Immature natural killer cell (primary cell): ENCODE data around the gene TTC34. TPM values are rescaled to one million over a fixed set of nuclear protein-coding genes. Genes with fewer than 3 reads are reported as not detected.

ENCODE experiments used
- DNase-seq, 3 donors: peaks; one replicate each; pipeline ENCODE4 v3.0.0; 2022; ENCODE audit warnings: mixed read lengths in 1 of 3
- H3K27ac Mint-ChIP-seq, 6 donors: one replicate each; pipeline ENCODE4 v1.8.0; 2020; ENCODE audit warnings: mixed read lengths in 6 of 6, mild to moderate bottlenecking in 5 of 6, inconsistent platforms in 4 of 6, moderate library complexity in 3 of 6
- H3K27me3 Mint-ChIP-seq, 3 donors: one replicate each; pipeline ENCODE4 v1.8.0; 2020 to 2021; ENCODE audit warnings: low read depth in 3 of 3, mild to moderate bottlenecking in 3 of 3, mixed read lengths in 3 of 3, moderate library complexity in 3 of 3, inconsistent platforms in 1 of 3
- H3K36me3 Mint-ChIP-seq, 3 donors: one replicate each; pipeline ENCODE4 v1.8.0; 2020; ENCODE audit warnings: mixed read lengths in 3 of 3, inconsistent platforms in 2 of 3, mild to moderate bottlenecking in 2 of 3
- H3K4me1 Mint-ChIP-seq, 2 donors: one replicate each; pipeline ENCODE4 v1.8.0; 2020; ENCODE audit warnings: inconsistent platforms in 2 of 2, mild to moderate bottlenecking in 2 of 2, mixed read lengths in 2 of 2, moderate library complexity in 1 of 2
- H3K4me3 Mint-ChIP-seq, 5 donors: one replicate each; pipeline ENCODE4 v1.8.0; 2020; ENCODE audit warnings: mild to moderate bottlenecking in 5 of 5, mixed read lengths in 5 of 5, inconsistent platforms in 3 of 5, moderate library complexity in 3 of 5
- H3K9me3 Mint-ChIP-seq, 6 donors: one replicate each; pipeline ENCODE4 v1.8.0; 2020; ENCODE audit warnings: mild to moderate bottlenecking in 6 of 6, mixed read lengths in 6 of 6, inconsistent platforms in 4 of 6, moderate library complexity in 3 of 6
- polyA plus RNA-seq, 3 donors: library from polyadenylated mRNA; unstranded; fragments of 300-500 nt; fragmentation: Illumina TruSeq; gene quantifications; one replicate each; pipeline ENCODE4 v1.2.3, GENCODE V29; 2021

Gene TTC34
- polyA plus RNA-seq, 3 donors from 2014 or later: 0.07 TPM; not detected in 2

DNA sequence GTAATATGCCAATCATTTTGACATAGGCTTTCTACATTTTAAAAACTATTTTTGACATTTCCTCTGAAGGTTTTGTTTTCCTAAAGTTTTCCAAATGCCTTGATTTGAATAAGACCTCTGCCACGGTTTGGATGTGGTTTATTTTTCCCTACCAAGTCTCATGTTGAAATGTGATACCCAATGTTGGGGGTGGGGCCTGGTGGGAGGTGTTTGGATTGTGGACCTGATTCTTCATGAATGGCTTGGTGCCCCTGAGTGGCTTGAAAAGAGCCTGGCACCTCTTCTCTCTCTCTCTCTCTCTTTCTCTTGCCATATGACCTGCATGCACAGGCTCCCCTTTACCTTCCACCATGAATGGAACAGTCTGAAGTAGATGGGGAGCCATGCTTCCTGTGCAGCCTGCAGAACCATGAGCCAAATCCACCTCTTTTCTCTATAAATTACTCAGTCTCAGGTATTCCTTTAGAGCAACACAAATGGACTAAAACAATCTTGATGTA is 183.5 kb downstream of the TTC34 start:
- Mint-ChIP-seq H3K4me3 (no peak overlapping the region), H3K27me3 (peaks cover 8 to 16% (median 8%) of the 10 kb centered on the region in 3 donors), H3K4me1 (no peaks in the 10 kb centered on the region), H3K9me3 (peaks cover 5 to 39% (median 26%) of the 10 kb centered on the region in 6 donors), H3K36me3 (peaks cover 0 to 18% (median 3%) of the 10 kb centered on the region in 3 donors), H3K27ac (no peak overlapping the region)
- no peak for DNase-seq

- no peaks in the 10 kb centered on the region for H3K4me1 Mint-ChIP-seq
- peaks cover 7 to 39% (median 23%) of the 10 kb centered on the region in 6 donors for H3K9me3 Mint-ChIP-seq
- H3K36me3 Mint-ChIP-seq: peaks cover 0 to 11% (median 3%) of the 10 kb centered on the region in 3 donors
- H3K27ac Mint-ChIP-seq: no peak overlapping the region
- H3K4me3 Mint-ChIP-seq: no peak overlapping the region
- DNase-seq: no peak
- peaks cover 4 to 14% (median 7%) of the 10 kb centered on the region in 3 donors for H3K27me3 Mint-ChIP-seq
Observed at GRCh38 chr1:2614145-2614544, 187.3 kb downstream of the TTC34 start.

- H3K9me3 Mint-ChIP-seq: peaks cover 7 to 37% (median 23%) of the 10 kb centered on the region in 6 donors
- H3K27me3 Mint-ChIP-seq: peaks cover 3 to 14% (median 7%) of the 10 kb centered on the region in 3 donors
- no peak overlapping the region for H3K27ac Mint-ChIP-seq
- H3K4me1 Mint-ChIP-seq: no peaks in the 10 kb centered on the region
- DNase-seq: no peak
- H3K4me3 Mint-ChIP-seq: no peak overlapping the region
- peaks cover 0 to 11% (median 3%) of the 10 kb centered on the region in 3 donors for H3K36me3 Mint-ChIP-seq
Observed at GRCh38 chr1:2612591-2613365, 188.7 kb downstream of the TTC34 start.

DNA sequence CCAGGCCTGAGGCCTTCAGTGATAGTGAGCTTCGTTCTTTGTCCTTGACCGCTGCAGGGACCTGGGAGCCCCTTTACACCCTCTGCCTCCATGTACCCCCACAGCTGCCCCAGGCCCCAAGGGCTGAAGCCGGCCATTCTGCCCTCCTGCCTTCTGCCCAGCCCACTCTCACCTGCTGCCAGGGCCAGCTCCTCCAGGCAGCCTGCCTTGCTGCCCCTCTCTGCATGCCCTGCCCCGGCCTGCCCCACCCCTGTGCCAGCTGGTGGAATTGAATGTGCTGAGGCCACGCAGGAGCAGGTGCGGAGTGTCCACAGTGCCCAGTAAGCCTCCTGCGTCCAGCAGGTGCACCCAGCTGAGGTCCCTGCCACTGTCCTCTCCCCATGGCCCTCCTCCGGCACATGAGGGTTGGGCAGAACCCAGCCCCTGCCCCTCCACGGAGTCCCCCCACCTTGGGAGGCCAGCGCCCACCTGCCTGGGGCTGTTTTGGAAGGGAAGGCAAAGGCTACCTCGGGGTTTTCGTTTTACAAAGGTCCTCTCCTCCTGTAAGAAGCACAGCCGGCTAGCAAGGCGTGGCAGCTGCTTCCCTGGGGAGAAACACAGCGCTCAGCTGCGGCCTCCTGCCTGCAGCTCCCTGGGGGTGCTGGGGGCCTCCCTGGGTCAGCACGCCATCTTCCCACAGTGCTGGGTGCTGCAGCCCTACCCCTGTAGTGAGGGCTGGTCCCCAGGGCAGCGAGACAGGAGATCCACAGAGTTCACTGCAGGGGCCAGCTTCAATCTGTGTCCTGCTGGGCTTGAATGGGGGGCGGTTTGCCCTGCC is 189.7 kb downstream of the TTC34 start:
- no peak overlapping the region for H3K27ac Mint-ChIP-seq
- peaks cover 7 to 34% (median 23%) of the 10 kb centered on the region in 6 donors for H3K9me3 Mint-ChIP-seq
- H3K4me1 Mint-ChIP-seq: no peaks in the 10 kb centered on the region
- peaks cover 0 to 11% (median 3%) of the 10 kb centered on the region in 3 donors for H3K36me3 Mint-ChIP-seq
- no peak overlapping the region for H3K4me3 Mint-ChIP-seq
- no peak for DNase-seq
- peaks cover 0 to 11% (median 7%) of the 10 kb centered on the region in 3 donors for H3K27me3 Mint-ChIP-seq

- Mint-ChIP-seq H3K36me3 (peaks cover 0 to 8% (median 0%) of the 10 kb centered on the region in 3 donors), H3K27me3 (peaks cover 0 to 11% (median 7%) of the 10 kb centered on the region in 3 donors), H3K4me3 (no peak overlapping the region), H3K9me3 (peaks cover 7 to 28% (median 17%) of the 10 kb centered on the region in 6 donors), H3K27ac (no peak overlapping the region), H3K4me1 (no peaks in the 10 kb centered on the region)
- no peak for DNase-seq
Observed at GRCh38 chr1:2611031-2611501, 190.4 kb downstream of the TTC34 start.

GRCh38 chr1:2610036-2610959 is 191.2 kb downstream of the TTC34 start:
- Mint-ChIP-seq H3K27me3 (peaks cover 0 to 7% (median 2%) of the 10 kb centered on the region in 3 donors), H3K9me3 (peaks cover 7 to 21% (median 13%) of the 10 kb centered on the region in 6 donors), H3K4me1 (no peaks in the 10 kb centered on the region), H3K27ac (no peak overlapping the region), H3K4me3 (no peak overlapping the region), H3K36me3 (peaks cover 0 to 8% (median 0%) of the 10 kb centered on the region in 3 donors)
- DNase-seq: no peak

GRCh38 chr1:2609319-2610035 is 192.0 kb downstream of the TTC34 start:
- DNase-seq: no peak
- H3K36me3 Mint-ChIP-seq: peaks cover 0 to 8% (median 0%) of the 10 kb centered on the region in 3 donors
- H3K27me3 Mint-ChIP-seq: peaks cover 0 to 4% (median 0%) of the 10 kb centered on the region in 3 donors
- no peak overlapping the region for H3K4me3 Mint-ChIP-seq
- H3K9me3 Mint-ChIP-seq: peaks cover 5 to 13% (median 9%) of the 10 kb centered on the region in 6 donors
- H3K27ac Mint-ChIP-seq: no peak overlapping the region
- H3K4me1 Mint-ChIP-seq: no peaks in the 10 kb centered on the region

- H3K36me3 Mint-ChIP-seq: no peaks in the 10 kb centered on the region
- no peaks in the 10 kb centered on the region for H3K27me3 Mint-ChIP-seq
- no peak for DNase-seq
- H3K4me3 Mint-ChIP-seq: no peak overlapping the region
- H3K27ac Mint-ChIP-seq: no peak overlapping the region
- no peaks in the 10 kb centered on the region for H3K9me3 Mint-ChIP-seq
- H3K4me1 Mint-ChIP-seq: no peaks in the 10 kb centered on the region
Observed at GRCh38 chr1:2607641-2608091, 193.8 kb downstream of the TTC34 start.

DNA sequence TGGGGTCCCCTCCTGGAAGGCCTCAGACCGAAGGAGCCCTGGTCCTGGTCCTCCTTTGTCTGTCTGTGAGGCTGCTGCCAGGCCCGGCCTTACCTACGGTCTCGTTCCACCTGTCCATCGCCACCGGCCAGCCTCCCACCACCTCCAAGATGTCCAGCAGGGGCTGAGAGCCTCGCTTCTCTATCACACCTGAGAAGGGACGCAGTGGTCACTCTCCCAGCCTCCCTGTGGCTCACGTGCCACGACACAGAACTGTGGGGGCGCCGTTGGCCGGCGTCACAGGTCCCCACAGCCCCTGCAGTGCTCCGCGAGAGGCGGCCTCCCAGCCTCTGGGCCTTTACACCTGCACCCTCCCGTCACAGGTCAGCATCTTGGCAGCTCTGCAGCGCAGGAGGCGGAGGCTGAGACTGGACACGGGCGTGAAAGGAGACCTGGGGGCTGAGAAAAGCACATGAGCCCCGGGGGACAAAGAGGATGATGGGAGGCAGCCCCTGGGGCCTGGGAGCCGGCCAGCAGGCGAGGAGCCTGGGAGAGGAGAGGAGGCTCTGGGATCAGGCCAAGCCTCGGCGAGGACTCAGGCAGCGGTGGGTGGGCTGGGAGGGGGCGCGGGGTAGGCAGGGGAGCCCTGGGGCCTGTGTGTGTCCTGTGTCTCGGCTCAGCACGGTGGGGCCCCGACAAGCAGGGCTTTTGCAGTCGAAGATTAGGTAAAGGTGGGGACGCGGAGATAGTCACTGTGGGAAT is 194.4 kb downstream of the TTC34 start:
- no peak overlapping the region for H3K27ac Mint-ChIP-seq
- no peak overlapping the region for H3K4me3 Mint-ChIP-seq
- no peaks in the 10 kb centered on the region for H3K27me3 Mint-ChIP-seq
- H3K36me3 Mint-ChIP-seq: no peaks in the 10 kb centered on the region
- H3K4me1 Mint-ChIP-seq: no peaks in the 10 kb centered on the region
- DNase-seq: no peak
- no peaks in the 10 kb centered on the region for H3K9me3 Mint-ChIP-seq

- H3K27ac Mint-ChIP-seq: no peak overlapping the region
- no peaks in the 10 kb centered on the region for H3K36me3 Mint-ChIP-seq
- H3K9me3 Mint-ChIP-seq: no peaks in the 10 kb centered on the region
- DNase-seq: no peak
- H3K27me3 Mint-ChIP-seq: no peaks in the 10 kb centered on the region
- H3K4me1 Mint-ChIP-seq: no peaks in the 10 kb centered on the region
- H3K4me3 Mint-ChIP-seq: no peak overlapping the region
Observed at GRCh38 chr1:2606396-2606880, 195.1 kb downstream of the TTC34 start.

- H3K27me3 Mint-ChIP-seq: peaks cover 0 to 1% (median 0%) of the 10 kb centered on the region in 3 donors
- no peaks in the 10 kb centered on the region for H3K9me3 Mint-ChIP-seq
- no peak overlapping the region for H3K4me3 Mint-ChIP-seq
- H3K36me3 Mint-ChIP-seq: no peaks in the 10 kb centered on the region
- DNase-seq: no peak
- no peaks in the 10 kb centered on the region for H3K4me1 Mint-ChIP-seq
- H3K27ac Mint-ChIP-seq: no peak overlapping the region
Observed at GRCh38 chr1:2605509-2606395, 195.7 kb downstream of the TTC34 start.
